SIG-M5 treated with dmso at 0.1 percent for 504 hours (cell line): ENCODE data around the gene MIS18BP1.
"Not testable (repeated sequence)": the region's sequence is repeated elsewhere in the genome, so short reads cannot be mapped to it uniquely, and the experiment has no call there.

Source experiments
- DNase-seq: peaks from one replicate; lab custom pipeline; 2025; ENCODE audit not compliant: unreplicated experiment; lab: John Stamatoyannopoulos, UW

MIS18BP1 gene

DNA sequence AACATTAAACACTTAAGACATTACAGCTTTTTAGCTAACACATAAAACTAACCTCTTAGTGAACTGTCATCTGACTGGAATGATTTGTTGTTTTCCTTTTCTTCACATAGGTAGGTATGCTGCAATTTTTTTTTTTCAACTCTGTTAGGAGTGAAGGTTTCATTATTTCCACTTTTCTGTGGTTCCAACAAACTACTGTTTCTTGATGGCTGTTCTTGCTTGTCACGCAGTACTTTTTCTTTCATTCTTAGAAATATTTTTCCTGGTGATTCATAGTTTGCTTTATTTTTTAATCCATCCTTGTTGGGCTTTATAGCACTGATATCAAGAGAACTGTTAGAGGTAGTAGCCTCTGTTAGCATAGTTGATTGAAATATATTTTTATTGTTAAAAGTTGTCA is 6.3 kb downstream of the MIS18BP1 start:
- DNase-seq: no peak

DNA sequence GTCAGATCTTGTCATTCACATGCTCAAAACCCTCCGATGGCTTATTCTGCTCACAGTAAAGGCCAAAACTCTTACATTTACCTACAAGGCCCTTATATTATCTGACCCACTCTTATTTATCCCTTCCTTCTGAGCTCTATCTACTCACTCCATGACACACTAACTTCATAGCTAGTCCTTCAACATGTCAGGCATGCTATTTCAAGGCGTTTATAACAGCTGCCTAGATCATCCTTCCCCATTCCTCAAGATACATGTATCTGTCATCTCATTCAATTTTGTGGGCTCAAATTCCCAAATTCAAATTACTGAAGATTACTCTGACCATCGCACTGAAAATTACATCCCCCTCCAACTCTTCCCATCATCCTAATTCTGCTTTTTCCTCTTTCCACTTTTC is 6.9 kb downstream of the MIS18BP1 start:
- DNase-seq: no peak

- DNase-seq: no peak
Observed at GRCh38 chr14:45242706-45243105, 10.3 kb downstream of the MIS18BP1 start.

GRCh38 chr14:45238988-45239387 is 14.0 kb downstream of the MIS18BP1 start:
- no peak for DNase-seq

DNA sequence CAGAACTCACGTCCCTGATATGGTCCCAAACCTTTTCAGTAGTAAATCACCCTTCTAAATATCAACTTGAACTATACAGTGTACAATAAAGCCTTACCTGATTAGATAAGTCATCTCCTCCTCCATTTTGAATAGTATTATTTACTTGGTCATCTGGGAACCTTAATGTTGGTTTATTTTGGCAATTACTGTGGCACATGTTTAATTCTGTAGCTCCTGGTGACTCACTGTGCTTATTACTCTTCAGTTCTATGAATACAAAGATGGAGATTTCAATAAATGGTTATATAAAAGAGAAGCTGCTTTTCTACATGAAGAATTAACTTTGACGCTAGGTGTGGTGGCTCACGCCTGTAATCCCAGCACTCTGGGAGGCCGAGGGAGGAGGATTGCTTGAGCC is 25.4 kb downstream of the MIS18BP1 start:
- DNase-seq: no peak

- no peak for DNase-seq
Observed at GRCh38 chr14:45222485-45223262, 30.3 kb downstream of the MIS18BP1 start.

DNA sequence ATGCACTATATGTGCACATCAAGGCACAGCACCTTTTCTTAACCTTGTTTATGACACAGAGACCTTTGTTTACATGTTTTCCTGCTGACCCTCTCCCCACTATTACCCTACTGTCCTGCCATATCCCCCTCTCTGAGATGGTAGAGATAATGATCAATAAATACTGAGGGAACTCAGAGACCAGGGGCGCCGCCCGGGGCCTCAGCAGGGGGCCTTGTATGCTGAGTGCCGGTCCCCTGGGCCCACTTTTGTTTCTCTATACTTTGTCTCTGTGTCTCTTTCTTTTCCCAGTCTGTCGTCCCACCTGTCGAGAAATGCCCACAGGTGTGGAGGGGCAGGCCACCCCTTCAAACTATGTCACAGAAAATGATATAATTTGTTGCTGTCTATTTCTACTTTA is 38.7 kb downstream of the MIS18BP1 start:
- DNase-seq: not testable (repeated sequence)

DNA sequence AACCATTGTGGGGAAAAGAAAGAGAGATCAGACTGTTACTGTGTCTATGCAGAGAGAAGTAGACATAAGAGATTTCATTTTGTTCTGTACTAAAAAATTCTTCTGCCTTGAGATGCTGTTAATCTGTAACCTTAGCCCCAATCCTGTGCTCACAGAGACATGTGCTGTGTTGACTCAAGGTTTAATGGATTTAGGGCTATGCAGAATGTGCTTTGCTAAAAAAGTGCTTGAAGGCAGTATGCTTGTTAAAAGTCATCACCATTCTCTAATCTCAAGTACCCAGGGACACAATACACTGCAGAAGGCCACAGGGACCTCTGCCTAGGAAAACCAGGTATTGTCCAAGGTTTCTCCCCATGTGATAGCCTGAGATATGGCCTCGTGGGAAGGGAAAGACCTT is 39.3 kb downstream of the MIS18BP1 start:
- not testable (repeated sequence) for DNase-seq

DNA sequence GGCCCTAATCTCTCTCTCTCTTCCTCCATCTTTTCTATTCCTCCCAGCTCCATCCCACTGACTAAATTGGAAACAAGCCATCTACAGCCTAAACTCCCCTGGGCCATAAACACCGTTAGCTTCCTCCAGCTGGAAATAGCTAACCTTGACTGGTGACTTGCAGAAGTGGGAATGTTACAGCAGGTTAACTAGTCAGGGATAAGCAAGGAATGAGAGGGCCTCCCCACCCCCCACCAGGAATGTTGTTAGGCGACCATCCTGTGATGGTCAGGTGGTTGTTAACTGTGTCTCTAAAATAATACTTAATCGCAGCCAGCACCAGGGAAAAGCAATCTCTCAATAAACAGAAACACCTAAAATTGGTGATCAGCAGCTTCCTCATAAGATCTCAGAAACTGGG is 40.8 kb downstream of the MIS18BP1 start:
- DNase-seq: no peak

DNA sequence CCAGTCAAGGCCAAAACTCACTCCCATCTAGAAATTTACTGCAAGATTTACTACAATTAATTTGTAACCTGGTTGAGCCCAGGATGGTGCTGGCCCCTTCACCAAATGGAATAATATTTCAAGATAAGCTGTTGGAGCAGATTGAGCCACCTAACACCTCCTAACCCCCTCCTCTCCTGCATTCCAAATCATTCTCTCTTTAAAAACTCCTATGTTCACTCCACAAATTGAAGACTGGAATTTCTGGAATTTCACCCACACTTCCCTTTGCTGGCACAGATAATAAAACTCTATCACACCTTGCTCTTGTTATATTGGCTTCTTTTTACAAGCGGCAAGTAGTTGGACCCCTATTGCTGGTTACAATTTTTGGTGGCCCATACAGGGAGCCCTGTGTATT is 41.7 kb downstream of the MIS18BP1 start:
- no peak for DNase-seq

- DNase-seq: no peak
Observed at GRCh38 chr14:45210159-45210558, 42.8 kb downstream of the MIS18BP1 start.

DNA sequence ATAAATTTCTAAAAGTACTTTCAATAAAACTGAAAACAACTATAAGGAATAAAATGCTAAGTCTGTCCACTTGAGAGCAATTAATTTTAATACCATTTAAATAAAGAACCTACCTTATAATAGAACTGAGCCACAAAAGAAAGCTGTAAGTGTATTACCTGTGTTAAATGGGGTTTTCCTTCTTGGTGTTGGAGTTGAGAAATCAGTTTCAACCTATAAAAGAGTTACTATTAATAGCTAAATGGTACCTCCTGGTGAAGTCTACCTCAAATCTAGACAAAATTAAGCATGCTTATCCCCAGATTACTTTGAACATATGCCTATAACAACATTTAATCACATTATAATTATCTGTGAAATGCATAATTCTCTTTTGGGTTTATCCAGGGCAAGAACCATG is 48.8 kb downstream of the MIS18BP1 start:
- DNase-seq: no peak

DNA sequence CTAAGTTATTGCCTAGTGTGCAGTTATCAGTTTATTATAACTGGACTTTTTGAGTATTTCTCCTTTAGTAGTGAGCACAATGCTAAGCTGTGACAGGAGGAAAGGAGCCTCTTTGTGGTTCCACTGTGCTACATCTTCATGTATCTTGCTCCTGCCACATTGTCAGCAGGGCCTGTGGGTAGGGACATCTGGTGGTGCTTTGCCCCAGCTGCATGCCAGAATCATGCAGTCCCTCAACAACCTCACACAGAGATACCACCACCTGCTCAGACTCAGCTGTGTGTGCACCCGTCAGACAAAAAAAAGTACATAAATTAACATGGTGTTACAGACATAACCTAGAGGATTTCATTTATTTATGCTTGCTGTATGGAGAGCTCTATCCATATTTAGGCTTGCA is 51.1 kb downstream of the MIS18BP1 start:
- peak; percentile 24 for DNase-seq

DNA sequence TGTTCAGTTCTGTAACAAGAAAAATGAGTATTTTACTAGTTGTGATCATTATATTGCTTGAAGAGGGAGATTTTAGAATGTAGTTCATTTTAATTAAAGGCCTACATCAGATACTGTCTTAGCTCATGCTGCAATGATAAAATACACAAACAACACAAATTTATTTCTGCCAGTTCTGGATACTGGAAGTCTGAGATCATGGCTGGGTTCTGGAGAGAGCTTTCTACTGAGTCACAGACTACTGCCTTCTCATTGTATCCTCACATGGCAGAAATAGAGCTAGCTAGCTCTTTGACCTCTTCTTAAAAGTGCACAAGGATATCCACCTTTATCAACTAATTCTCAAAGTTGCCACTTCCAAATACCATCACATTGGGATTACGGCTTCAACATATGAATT is 53.8 kb downstream of the MIS18BP1 start:
- no peak for DNase-seq

- DNase-seq: no peak
Observed at GRCh38 chr14:45198551-45198950, 54.5 kb downstream of the MIS18BP1 start.

GRCh38 chr14:45194964-45195363 is 58.0 kb downstream of the MIS18BP1 start:
- DNase-seq: no peak

- DNase-seq: no peak
Observed at GRCh38 chr14:45185100-45185814, 67.7 kb downstream of the MIS18BP1 start.

DNA sequence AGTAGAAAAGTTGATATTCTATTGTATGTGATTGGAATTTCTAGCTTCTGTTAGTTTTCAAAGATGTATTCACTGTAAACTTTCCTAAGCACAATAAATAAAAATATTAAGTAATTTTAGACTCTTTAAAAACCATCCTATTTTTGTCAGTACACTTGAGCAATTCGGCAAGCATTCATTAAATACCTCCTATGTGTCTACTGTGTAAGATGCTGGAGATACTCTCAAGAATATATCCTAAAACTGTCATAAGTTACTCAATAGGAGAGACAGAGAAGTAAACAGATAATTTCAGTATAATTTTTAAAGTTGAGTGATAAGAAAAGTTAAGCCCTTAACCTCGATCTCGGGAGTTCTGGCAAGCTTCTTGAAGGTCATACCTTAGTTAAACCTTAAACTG is 71.2 kb downstream of the MIS18BP1 start:
- DNase-seq: no peak

GRCh38 chr14:45181329-45181728 is 71.7 kb downstream of the MIS18BP1 start:
- no peak for DNase-seq

- peak; percentile 78 for DNase-seq
Observed at GRCh38 chr14:45177076-45177475, 75.9 kb downstream of the MIS18BP1 start.

- DNase-seq: no peak
Observed at GRCh38 chr14:45169906-45170305, 83.1 kb downstream of the MIS18BP1 start.

GRCh38 chr14:45156067-45156466 is 96.9 kb downstream of the MIS18BP1 start:
- DNase-seq: no peak
